SK-N-SH (cell line): ENCODE measurements around the gene TSPAN4.

Experiments
- CHD2 ChIP-seq: fragments of 150-350 bp; IDR thresholded peaks from 2 replicates; pipeline ENCODE4 v1.6.1; 2018; ENCODE audit warnings: low read length; ENCODE audit not compliant: partially characterized antibody
- ELF1 ChIP-seq: IDR thresholded peaks from 2 replicates; pipeline ENCODE4 v1.4.0; 2012
- EZH2phosphoT487 ChIP-seq: fragments of 200-600 bp; sonication (generic); IDR thresholded peaks from 2 replicates; pipeline ENCODE4 v1.6.1; 2017; ENCODE audit warnings: low read depth, mixed run types, mild to moderate bottlenecking, antibody characterized with exemption, moderate library complexity, borderline replicate concordance
- GABPA ChIP-seq: IDR thresholded peaks from 2 replicates; pipeline ENCODE4 v1.4.0; 2012; ENCODE audit warnings: low read depth, mild to moderate bottlenecking
- GATA2 ChIP-seq: sonication (generic); formaldehyde crosslinking; IDR thresholded peaks from 2 replicates; pipeline ENCODE4 v1.5.0; 2020; ENCODE audit warnings: mild to moderate bottlenecking, missing genetic modification reagents
- POLR2AphosphoS5 ChIP-seq: IDR thresholded peaks from 2 replicates; pipeline ENCODE4 v1.6.1; 2012; ENCODE audit warnings: low read depth, low read length
- RAD21 ChIP-seq: IDR thresholded peaks from 2 replicates; pipeline ENCODE4 v1.6.1; 2012; ENCODE audit warnings: mild to moderate bottlenecking, low read length
- RCOR1 ChIP-seq: fragments of 150-350 bp; IDR thresholded peaks from 2 replicates; pipeline ENCODE4 v1.6.1; 2017; ENCODE audit warnings: antibody characterized with exemption, low read length
- SIN3A ChIP-seq: IDR thresholded peaks from 2 replicates; pipeline ENCODE4 v1.6.1; 2012; ENCODE audit warnings: low read depth, mild to moderate bottlenecking, low read length, moderate library complexity, borderline replicate concordance
- TCF12 ChIP-seq: IDR thresholded peaks from 2 replicates; pipeline ENCODE4 v1.4.0; 2012
- YY1 ChIP-seq: IDR thresholded peaks from 2 replicates; pipeline ENCODE4 v1.4.0; 2012; ENCODE audit warnings: low read depth, mild to moderate bottlenecking
- TF ChIP-seq, protein P1 (sequence below): fragments of 200-600 bp; sonication (generic); IDR thresholded peaks from 2 replicates; pipeline ENCODE4 v1.6.1; 2017; ENCODE audit warnings: antibody characterized with exemption, mild to moderate bottlenecking, moderate library complexity
- TF ChIP-seq, protein P2 (sequence below): IDR thresholded peaks from 2 replicates; pipeline ENCODE4 v1.4.0; 2012; ENCODE audit warnings: low read depth

- TF ChIP-seq GABPA, result no peak
- no peak for TF ChIP-seq TCF12
- TF ChIP-seq, protein P1, sequence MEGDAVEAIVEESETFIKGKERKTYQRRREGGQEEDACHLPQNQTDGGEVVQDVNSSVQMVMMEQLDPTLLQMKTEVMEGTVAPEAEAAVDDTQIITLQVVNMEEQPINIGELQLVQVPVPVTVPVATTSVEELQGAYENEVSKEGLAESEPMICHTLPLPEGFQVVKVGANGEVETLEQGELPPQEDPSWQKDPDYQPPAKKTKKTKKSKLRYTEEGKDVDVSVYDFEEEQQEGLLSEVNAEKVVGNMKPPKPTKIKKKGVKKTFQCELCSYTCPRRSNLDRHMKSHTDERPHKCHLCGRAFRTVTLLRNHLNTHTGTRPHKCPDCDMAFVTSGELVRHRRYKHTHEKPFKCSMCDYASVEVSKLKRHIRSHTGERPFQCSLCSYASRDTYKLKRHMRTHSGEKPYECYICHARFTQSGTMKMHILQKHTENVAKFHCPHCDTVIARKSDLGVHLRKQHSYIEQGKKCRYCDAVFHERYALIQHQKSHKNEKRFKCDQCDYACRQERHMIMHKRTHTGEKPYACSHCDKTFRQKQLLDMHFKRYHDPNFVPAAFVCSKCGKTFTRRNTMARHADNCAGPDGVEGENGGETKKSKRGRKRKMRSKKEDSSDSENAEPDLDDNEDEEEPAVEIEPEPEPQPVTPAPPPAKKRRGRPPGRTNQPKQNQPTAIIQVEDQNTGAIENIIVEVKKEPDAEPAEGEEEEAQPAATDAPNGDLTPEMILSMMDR, result no peak
- TF ChIP-seq, protein P2, sequence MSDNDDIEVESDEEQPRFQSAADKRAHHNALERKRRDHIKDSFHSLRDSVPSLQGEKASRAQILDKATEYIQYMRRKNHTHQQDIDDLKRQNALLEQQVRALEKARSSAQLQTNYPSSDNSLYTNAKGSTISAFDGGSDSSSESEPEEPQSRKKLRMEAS, result no peak
- no peak for TF ChIP-seq GATA2 (CRISPR knock-in tag)
- TF ChIP-seq CHD2, result no peak
- TF ChIP-seq RAD21, result no peak
- TF ChIP-seq EZH2phosphoT487, result no peak
- no peak for TF ChIP-seq RCOR1
- TF ChIP-seq YY1, result no peak
- TF ChIP-seq SIN3A, result 0 out of 2 replicates have a peak, but pooled peaks have one; percentile 32
- TF ChIP-seq POLR2AphosphoS5, result no peak
- no peak for TF ChIP-seq ELF1
Observed at GRCh38 chr11:837990-838307, 4.7 kb upstream of the TSPAN4 start.
